Measurements from ENCODE around the gene ATP8B2. TPM values are rescaled to one million over a fixed set of nuclear protein-coding genes. Genes with fewer than 3 reads are reported as not detected.
"Not testable (repeated sequence)": the region's sequence is repeated elsewhere in the genome, so short reads cannot be mapped to it uniquely, and the experiment has no call there.

The ATP8B2 gene
- total RNA-seq, 1 donor from 2014 or later: 26.0 TPM

DNA sequence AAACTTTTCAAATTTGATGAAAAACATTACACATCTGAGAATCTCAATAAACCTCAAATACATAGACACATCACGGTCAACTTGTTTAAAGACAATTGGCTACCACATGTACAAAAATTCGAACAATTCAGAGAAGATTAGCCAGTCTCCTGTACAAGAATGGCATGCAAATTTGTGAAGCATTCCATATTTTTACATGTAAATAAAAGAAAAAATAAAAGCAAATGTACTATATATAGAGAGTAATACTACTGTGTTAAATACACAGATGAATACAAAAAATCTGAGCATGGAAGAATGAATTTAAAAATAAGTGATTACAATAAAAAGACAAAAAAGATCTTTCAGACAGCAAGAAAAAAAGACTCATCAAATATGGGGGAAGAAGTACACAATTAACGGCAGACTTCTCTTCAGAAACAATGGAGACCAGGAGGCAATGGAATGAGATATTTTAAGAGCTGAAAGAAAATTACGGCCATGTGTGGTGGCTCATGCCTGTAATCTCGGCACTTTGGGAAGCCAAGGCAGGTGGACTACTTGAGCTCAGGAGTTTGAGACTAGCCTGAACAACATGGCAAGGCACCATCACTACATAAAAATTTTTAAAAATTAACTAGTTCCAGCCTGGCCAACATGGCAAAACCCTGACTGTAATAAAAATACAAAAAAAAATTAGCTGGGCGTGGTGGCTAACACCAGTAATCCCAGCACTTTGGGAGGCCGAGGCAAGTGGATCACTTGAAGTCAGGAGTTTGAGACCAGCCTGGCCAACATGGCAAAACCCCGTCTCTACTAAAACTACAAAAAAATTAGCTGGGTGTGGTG, 29.7 kb upstream of the ATP8B2 start:
- H3K4me3 ChIP-seq: no peak overlapping the region
- no peak overlapping the region for H3K27ac ChIP-seq
- TF ChIP-seq, protein P1, sequence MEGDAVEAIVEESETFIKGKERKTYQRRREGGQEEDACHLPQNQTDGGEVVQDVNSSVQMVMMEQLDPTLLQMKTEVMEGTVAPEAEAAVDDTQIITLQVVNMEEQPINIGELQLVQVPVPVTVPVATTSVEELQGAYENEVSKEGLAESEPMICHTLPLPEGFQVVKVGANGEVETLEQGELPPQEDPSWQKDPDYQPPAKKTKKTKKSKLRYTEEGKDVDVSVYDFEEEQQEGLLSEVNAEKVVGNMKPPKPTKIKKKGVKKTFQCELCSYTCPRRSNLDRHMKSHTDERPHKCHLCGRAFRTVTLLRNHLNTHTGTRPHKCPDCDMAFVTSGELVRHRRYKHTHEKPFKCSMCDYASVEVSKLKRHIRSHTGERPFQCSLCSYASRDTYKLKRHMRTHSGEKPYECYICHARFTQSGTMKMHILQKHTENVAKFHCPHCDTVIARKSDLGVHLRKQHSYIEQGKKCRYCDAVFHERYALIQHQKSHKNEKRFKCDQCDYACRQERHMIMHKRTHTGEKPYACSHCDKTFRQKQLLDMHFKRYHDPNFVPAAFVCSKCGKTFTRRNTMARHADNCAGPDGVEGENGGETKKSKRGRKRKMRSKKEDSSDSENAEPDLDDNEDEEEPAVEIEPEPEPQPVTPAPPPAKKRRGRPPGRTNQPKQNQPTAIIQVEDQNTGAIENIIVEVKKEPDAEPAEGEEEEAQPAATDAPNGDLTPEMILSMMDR (IDR thresholded peaks at IDR 0.05): no peak
- no peaks in the 10 kb centered on the region for H3K4me1 ChIP-seq
- ATAC-seq (no peak), DNase-seq (no peak)
- H3K36me3 ChIP-seq: no peaks in the 10 kb centered on the region
- no peaks in the 10 kb centered on the region for H3K27me3 ChIP-seq (ENCODE audit: low read depth)
- H3K9me3 ChIP-seq: peaks cover 21% of the 10 kb centered on the region
- intact Hi-C loops (cut with DNase I): no loop called here

DNA sequence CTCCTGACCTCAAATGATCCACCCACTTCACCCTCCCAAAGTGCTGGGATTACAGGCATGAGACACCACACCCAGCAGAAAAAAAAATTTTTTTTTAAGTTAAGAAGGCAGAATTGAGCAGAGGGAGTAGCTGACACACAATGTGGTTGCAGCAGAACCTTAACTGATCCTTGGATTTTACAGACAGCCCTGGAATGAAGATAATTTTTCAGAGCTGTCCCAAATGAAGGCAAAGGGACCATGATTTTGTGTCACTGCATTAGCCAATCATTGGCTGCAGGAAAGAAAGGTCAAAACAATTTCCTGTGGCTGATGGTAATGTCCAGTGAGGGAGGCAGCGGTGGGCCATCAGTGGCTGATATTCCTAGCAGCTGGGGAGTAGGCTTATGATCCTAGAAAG, 23.7 kb upstream of the ATP8B2 start:
- no peaks in the 10 kb centered on the region for H3K9me3 ChIP-seq
- intact Hi-C loops (cut with DNase I): no loop called here
- TF ChIP-seq, protein P1 (IDR thresholded peaks at IDR 0.05): no peak

DNA sequence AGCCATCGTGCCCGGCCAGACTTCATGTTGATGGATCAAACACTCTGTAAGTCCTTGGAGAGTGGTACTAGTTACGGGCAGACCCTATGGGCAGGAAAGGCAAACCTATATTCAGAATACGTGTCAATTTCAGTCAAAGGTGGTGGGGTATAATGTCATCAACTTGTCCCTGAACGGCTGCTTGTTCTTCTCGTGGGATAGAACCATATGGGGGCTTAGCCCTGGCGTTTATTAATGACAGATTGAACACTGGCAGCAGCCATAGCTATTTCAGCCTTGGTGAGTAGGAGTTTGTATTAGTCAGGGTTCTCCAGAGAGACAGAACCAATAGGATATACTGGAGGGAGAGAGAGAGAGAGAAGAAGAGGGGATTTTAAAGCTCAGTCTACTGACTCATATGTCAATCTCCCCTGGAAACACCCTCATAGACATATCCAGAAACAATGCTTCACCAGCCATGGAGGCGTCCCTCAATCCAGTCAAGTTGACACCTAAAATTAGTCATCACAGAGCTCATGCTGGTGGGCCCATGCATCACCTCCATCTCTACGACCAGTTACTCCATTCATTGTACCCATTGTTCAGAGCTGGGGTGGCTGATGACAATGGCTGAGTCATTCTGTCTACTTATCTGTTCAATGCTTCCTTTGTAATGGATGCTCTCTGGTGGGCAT, 20.5 kb upstream of the ATP8B2 start:
- DNase-seq (no peak), ATAC-seq (no peak)
- Histone ChIP-seq H3K4me1 (no peaks in the 10 kb centered on the region), H3K4me3 (no peak overlapping the region), H3K36me3 (no peaks in the 10 kb centered on the region), H3K27ac (no peak overlapping the region), H3K9me3 (no peaks in the 10 kb centered on the region), H3K27me3 (ENCODE audit: low read depth) (no peaks in the 10 kb centered on the region)
- TF ChIP-seq, protein P1 (IDR thresholded peaks at IDR 0.05): no peak
- intact Hi-C loops (cut with DNase I): no loop called here

More for the DNA sequence above, 23.7 kb upstream of the ATP8B2 start:
- DNase-seq (no peak), ATAC-seq (no peak)
- Histone ChIP-seq H3K27ac (no peak overlapping the region), H3K36me3 (no peaks in the 10 kb centered on the region), H3K27me3 (ENCODE audit: low read depth) (no peaks in the 10 kb centered on the region), H3K4me1 (no peaks in the 10 kb centered on the region), H3K4me3 (no peak overlapping the region)

DNA sequence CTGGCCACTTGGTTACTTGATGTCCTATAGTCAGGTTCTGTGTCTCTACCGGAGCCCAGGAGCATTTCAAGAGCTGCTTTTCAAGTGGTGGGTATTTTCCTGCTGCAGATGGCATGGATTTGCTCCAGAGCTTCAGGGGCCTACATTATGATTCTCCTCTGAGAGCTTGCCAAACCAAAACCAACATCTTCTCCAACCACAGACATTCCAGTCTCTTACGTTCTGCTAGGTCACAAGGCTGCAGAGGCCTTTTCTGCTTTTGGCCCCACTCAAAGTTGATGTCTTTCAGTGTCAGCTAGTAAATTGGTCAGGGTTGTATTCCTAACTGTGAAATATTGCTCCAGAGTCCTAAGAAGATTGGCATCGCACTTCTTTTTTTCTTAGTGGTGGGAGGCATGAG, 19.2 kb upstream of the ATP8B2 start:
- TF ChIP-seq, protein P1 (IDR thresholded peaks at IDR 0.05): no peak
- no peak for DNase-seq
- H3K9me3 ChIP-seq: no peaks in the 10 kb centered on the region
- H3K27ac ChIP-seq: no peak overlapping the region
- H3K27me3 ChIP-seq (ENCODE audit: low read depth): no peaks in the 10 kb centered on the region
- ATAC-seq: no peak
- no peaks in the 10 kb centered on the region for H3K4me1 ChIP-seq
- intact Hi-C loops (cut with DNase I): no loop called here
- H3K4me3 ChIP-seq: no peak overlapping the region
- no peaks in the 10 kb centered on the region for H3K36me3 ChIP-seq

DNA sequence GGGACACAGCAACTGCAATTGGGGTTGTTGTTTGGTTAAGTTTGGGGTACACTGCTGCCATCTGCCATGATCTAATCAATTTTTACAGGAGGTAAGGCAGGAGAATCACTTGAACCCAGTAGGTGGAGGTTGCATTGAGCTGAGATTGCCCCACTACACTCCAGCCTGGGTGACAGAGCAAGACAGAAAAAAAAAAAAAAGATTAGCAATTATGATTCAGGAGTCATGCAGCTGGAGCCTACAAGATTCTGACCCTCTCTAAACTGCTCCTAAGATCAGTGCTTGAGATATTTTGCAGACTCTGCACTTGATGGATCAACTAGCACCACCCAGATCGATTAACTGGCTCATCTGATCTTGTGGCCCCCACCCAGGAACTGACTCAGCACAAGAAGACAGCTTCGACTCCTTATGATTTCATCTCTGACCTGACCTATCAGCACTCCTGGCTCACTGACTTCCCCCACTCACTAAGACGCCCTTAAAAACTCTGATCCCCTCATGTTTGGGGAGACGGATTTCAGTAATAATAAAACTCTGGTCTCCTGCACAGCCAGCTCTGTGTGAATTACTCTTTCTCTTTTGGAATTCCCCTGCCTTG, 17.6 kb upstream of the ATP8B2 start:
- H3K36me3 ChIP-seq; ATAC-seq; H3K27ac ChIP-seq; H3K4me3 ChIP-seq; H3K27me3 ChIP-seq (ENCODE audit: low read depth); H3K9me3 ChIP-seq; H3K4me1 ChIP-seq; intact Hi-C loops (cut with DNase I); DNase-seq: not testable (repeated sequence)

DNA sequence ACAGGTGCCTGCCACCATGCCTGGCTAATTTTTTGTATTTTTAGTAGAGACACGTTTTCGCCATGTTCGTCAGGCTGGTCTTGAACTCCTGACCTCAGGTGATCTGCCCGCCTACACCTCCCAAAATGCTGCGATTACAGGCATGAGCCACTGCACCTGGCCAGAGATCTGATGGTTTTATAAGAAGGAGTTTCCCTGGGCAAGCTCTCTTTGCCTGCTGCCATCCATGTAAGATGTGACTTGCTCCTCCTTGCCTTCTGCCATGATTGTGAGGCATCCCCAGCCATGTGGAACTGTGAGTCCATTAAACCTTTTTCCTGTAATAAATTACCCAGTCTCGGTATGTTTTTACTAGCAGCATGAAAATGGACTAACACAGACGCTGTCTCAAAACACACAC, 16.2 kb upstream of the ATP8B2 start:
- ATAC-seq; H3K9me3 ChIP-seq; intact Hi-C loops (cut with DNase I): not testable (repeated sequence)

DNA sequence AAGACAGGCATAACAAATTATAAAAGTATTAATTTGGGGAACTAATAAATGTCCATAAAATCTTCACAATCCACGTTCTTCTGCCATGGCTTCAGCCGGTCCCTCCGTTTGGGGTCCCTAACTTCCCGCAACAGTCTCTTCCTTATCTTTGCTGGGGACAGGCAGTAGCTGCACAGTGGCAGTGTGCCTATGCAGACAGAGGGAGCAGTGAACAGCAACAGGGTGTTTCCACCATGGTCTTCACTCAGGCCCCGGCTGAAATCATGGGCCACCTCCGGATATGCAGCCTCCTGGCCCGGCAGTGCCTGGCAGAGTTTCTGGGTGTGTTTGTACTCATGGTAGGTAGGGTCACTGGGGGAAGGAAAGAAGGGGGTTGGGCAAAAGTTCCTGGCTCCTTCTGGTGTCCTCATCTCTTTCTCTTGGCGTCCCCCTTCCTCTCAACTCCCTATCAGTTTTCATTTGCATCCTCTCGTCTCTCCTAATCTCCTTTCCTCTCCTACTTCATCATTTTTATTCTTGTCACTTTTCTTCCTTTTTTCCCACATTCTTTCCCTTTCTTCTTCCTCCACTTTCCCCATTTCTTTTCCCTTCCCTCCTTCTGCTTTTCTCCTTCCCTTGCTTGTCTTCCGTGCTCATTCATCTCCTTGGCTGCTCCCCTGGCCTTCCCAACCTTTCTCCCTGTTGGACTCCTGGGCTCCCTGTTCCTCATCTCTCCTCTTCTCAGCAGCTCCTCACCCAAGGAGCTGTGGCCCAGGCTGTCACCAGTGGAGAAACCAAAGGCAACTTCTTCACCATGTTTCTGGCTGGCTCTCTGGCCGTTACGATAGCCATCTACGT, 12.9 kb upstream of the ATP8B2 start:
- H3K4me3 ChIP-seq; H3K27ac ChIP-seq; intact Hi-C loops (cut with DNase I); H3K27me3 ChIP-seq (ENCODE audit: low read depth); H3K36me3 ChIP-seq; H3K4me1 ChIP-seq; DNase-seq; ATAC-seq: not testable (repeated sequence)
- H3K9me3 ChIP-seq: peaks cover 12% of the 10 kb centered on the region

More for the DNA sequence above, 16.2 kb upstream of the ATP8B2 start:
- not testable (repeated sequence) for H3K27me3 ChIP-seq (ENCODE audit: low read depth); DNase-seq; H3K36me3 ChIP-seq; H3K4me3 ChIP-seq; H3K4me1 ChIP-seq; H3K27ac ChIP-seq
